Astrocyte of the spinal cord (primary cell): ENCODE measurements around the gene CACNG7.

Experiments used
- DNase-seq: peaks from one replicate; pipeline ENCODE4 v3.0.0; 2011; ENCODE audit warnings: low read depth, low spot score
- H3K4me3 ChIP-seq: 2 replicates; pipeline ENCODE4 v1.5.1; 2011; ENCODE audit warnings: low read depth, mild to moderate bottlenecking, low read length, moderate library complexity
- CTCF ChIP-seq: IDR thresholded peaks from 2 replicates; pipeline ENCODE4 v1.5.1; 2012; ENCODE audit warnings: low read depth, mild to moderate bottlenecking, low read length, inconsistent platforms
- in situ Hi-C: cut with HindIII; loops from 2 replicates; pipeline ENCODE4 v1.10.0; 2017; ENCODE audit warnings: low sequenced_read_pairs

The CACNG7 gene

GRCh38 chr19:53960187-53960586, 51.1 kb downstream of the CACNG7 start:
- H3K4me3 ChIP-seq = no peak overlapping the region
- DNase-seq = no peak
- in situ Hi-C loops = no loop called here
- TF ChIP-seq CTCF = no peak

GRCh38 chr19:53960886-53961285, 51.8 kb downstream of the CACNG7 start:
- in situ Hi-C loops = no loop called here
- no peak for TF ChIP-seq CTCF
- DNase-seq = no peak
- H3K4me3 ChIP-seq = no peak overlapping the region

DNA sequence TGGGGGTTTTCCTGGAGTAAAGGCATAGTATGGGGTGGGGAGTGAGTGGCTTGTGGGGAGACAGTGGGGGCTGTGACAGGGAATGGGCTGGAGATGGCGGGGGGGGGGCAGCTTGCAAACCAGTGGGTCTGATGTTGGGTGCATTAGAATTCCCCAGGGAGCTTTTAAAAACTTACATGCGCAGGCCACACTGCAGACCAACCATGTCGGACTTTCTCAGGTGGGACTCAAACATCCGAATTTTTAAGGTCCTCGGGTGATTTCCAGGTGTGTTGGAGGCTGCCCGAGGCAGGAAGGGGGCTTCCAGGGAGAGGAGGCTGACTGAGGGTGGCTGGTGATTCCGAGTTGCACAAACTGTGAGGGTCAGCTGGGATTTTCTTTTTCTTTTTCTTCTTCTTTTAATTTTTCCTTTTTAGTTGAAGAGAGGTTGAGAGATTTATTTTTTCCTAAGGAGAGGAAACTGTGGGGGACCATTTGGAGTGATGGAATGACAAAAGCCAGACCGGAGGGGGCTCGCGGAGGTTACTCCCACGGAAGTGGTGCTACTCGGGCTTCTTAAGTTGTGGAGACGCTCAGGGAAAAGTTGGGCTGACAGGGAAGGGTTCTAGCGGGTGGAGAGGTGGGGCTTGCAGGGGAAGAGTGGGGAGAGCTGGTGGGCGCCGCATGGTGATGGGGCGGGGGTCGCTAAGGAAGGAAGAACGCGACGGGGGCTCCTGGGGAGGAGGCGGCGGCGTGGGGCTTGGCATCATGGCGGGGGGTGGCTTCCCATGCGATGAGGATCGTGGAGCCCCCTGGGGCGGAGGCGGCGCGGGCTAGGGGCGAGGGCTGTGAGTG, 52.7 kb downstream of the CACNG7 start:
- peak overlapping the region; percentile 12 for H3K4me3 ChIP-seq
- in situ Hi-C loops = no loop called here
- no peak for TF ChIP-seq CTCF
- no peak for DNase-seq

- in situ Hi-C loops = no loop called here
- H3K4me3 ChIP-seq = peak within 1 kb of the TSS; percentile 12
- no peak for DNase-seq
- no peak for TF ChIP-seq CTCF
Measured at GRCh38 chr19:53962887-53963431, 53.9 kb downstream of the CACNG7 start, which contains the start of gene CACNG8. Gene CACNG8, plus strand, starts transcription at chr19:53962937.

GRCh38 chr19:53965091-53965490, 56.0 kb downstream of the CACNG7 start:
- no peak for DNase-seq
- H3K4me3 ChIP-seq = no peak overlapping the region
- TF ChIP-seq CTCF = no peak
- in situ Hi-C loops = no loop called here

- no peak for DNase-seq
- no peak overlapping the region for H3K4me3 ChIP-seq
- in situ Hi-C loops = no loop called here
- no peak for TF ChIP-seq CTCF
Measured at GRCh38 chr19:53966931-53967330, 57.9 kb downstream of the CACNG7 start.
